Measurements from ENCODE around the gene NRIP1. TPM values are rescaled to one million over a fixed set of nuclear protein-coding genes. Genes with fewer than 3 reads are reported as not detected.

Gene NRIP1
- total and polyA plus RNA-seq, 9 of the 15 experiments (the other 6 are each of a cell fraction or from before 2014, with no cell fraction given): 4.3 to 42.8 (median 19.6) TPM

GRCh38 chr21:15010645-15011044, 54.2 kb downstream of the NRIP1 start:
- H3K27ac ChIP-seq (ENCODE audit: extremely low read depth, low read depth, low read length): no peak overlapping the region
- FAIRE-seq: no peak
- in situ Hi-C loops (cut with MboI) (no loop called here), intact Hi-C loops (cut with micrococcal nuclease) (no loop called here)
- H3K36me3 ChIP-seq (ENCODE audit: control insufficient read depth, insufficient read depth, low read length): peaks cover 39% of the 10 kb centered on the region
- H3K9me3 ChIP-seq (replicated peaks; ENCODE audit: control insufficient read depth, insufficient read depth, low read depth, low read length): no peaks in the 10 kb centered on the region
- 66% methylated on average over 4 of the region's 4 CpGs for WGBS (ENCODE audit: insufficient coverage, low coverage, missing lambda C conversion rate)
- no peaks in the 10 kb centered on the region for H3K27me3 ChIP-seq (ENCODE audit: control insufficient read depth in 2 of 2, insufficient read depth in 2 of 2, low read length in 2 of 2)
- CTCF ChIA-PET (ENCODE audit: low intra/inter-chr PET ratio): no interaction called here
- DNase-seq (ENCODE audit: extremely low read depth in 1 of 4, low spot score in 3 of 4): no peak
- H3K9me1 ChIP-seq (ENCODE audit: control insufficient read depth, insufficient read depth, low read length): no peaks in the 10 kb centered on the region
- H4K20me1 ChIP-seq (replicated peaks; ENCODE audit: control insufficient read depth, insufficient read depth, low read length): no peaks in the 10 kb centered on the region
- peaks cover 60% of the 10 kb centered on the region for H3K79me2 ChIP-seq (ENCODE audit: control insufficient read depth, insufficient read depth, low read length)
- no peak for ATAC-seq
- H3K4me1 ChIP-seq (replicated peaks in 1 of 2; ENCODE audit: control insufficient read depth in 2 of 2, insufficient read depth in 2 of 2, low read length in 2 of 2): peaks cover 0 to 4% of the 10 kb centered on the region in 2 experiments; a peak in 1 of 5 replicates
- H3K4me3 ChIP-seq: no peak overlapping the region
- no TSS peak for BruUV-seq (replicated peaks)
- no peak overlapping the region for H3K4me2 ChIP-seq (ENCODE audit: insufficient read depth, low read length)
- H3K9ac ChIP-seq (ENCODE audit: insufficient read depth in 1 of 2, low read depth in 2 of 2, low read length in 2 of 2): no peak overlapping the region
- POLR2A ChIA-PET: interaction anchor here (0.7 kb wide), 1 partner anchor 732 kb away, joined by 3 read pairs; no protein-coding TSS in a partner anchor
- no peak overlapping the region for H2AFZ ChIP-seq (ENCODE audit: low read depth, low read length)
- TF ChIP-seq STAG1 (CRISPR knock-in tag; IDR thresholded peaks at IDR 0.05; ENCODE audit: borderline replicate concordance) (no peak), ZNF398 (CRISPR knock-in tag; IDR thresholded peaks at IDR 0.05) (no peak), ZNF197 (CRISPR knock-in tag; IDR thresholded peaks at IDR 0.05; ENCODE audit: low read depth) (no peak), BRF1 (IDR thresholded peaks at IDR 0.05; ENCODE audit: borderline replicate concordance, extremely low read depth, insufficient read length) (no peak), HOXB6 (CRISPR knock-in tag; IDR thresholded peaks at IDR 0.05; ENCODE audit: borderline replicate concordance) (no peak), ZBTB1 (CRISPR knock-in tag; IDR thresholded peaks at IDR 0.05; ENCODE audit: borderline replicate concordance, low read depth) (no peak), SRSF7 (optimal IDR thresholded peaks at IDR 0.05; ENCODE audit: low read depth, low read length) (no peak)

Measured in K562 (cell line).